ENCODE data around the gene GRID1. TPM values are rescaled to one million over a fixed set of nuclear protein-coding genes. Genes with fewer than 3 reads are reported as not detected.

Gene GRID1
- total RNA-seq, 2 donors from 2014 or later: not detected

GRCh38 chr10:86327954-86328725 lies 38.5 kb downstream of the GRID1 start:
- peaks cover 14 to 22% of the 10 kb centered on the region in 2 donors for H3K27me3 Mint-ChIP-seq

GRCh38 chr10:86325158-86325557 lies 41.4 kb downstream of the GRID1 start:
- no peak overlapping the region for H3K27ac Mint-ChIP-seq
- ATAC-seq (peak in 1 of 2 donors; percentile 40), DNase-seq (ENCODE audit: low spot score) (no peak)
- peaks cover 17 to 31% of the 10 kb centered on the region in 2 donors for H3K27me3 Mint-ChIP-seq
- H3K4me1 Mint-ChIP-seq (ENCODE audit: low read depth in 2 of 2): no peaks in the 10 kb centered on the region
- no peak overlapping the region for H3K4me3 Mint-ChIP-seq
- no peaks in the 10 kb centered on the region for H3K36me3 Mint-ChIP-seq
- no peaks in the 10 kb centered on the region for H3K9me3 Mint-ChIP-seq

More at GRCh38 chr10:86327954-86328725, 38.5 kb downstream of the GRID1 start:
- no peak overlapping the region for H3K4me3 Mint-ChIP-seq
- ATAC-seq (no peak), DNase-seq (ENCODE audit: low spot score) (no peak)
- no peak overlapping the region for H3K27ac Mint-ChIP-seq
- no peaks in the 10 kb centered on the region for H3K36me3 Mint-ChIP-seq
- no peaks in the 10 kb centered on the region for H3K9me3 Mint-ChIP-seq
- H3K4me1 Mint-ChIP-seq (ENCODE audit: low read depth in 2 of 2): no peaks in the 10 kb centered on the region

- no peaks in the 10 kb centered on the region for H3K9me3 Mint-ChIP-seq
- DNase-seq (ENCODE audit: low spot score) (no peak), ATAC-seq (no peak)
- no peak overlapping the region for H3K4me3 Mint-ChIP-seq
- no peaks in the 10 kb centered on the region for H3K36me3 Mint-ChIP-seq
- peaks cover 17 to 33% of the 10 kb centered on the region in 2 donors for H3K27me3 Mint-ChIP-seq
- no peak overlapping the region for H3K27ac Mint-ChIP-seq
- H3K4me1 Mint-ChIP-seq (ENCODE audit: low read depth in 2 of 2): no peaks in the 10 kb centered on the region
These were observed 45.0 kb downstream of the GRID1 start for GRCh38 chr10:86321568-86321967.

- Mint-ChIP-seq H3K27ac (no peak overlapping the region), H3K4me3 (no peak overlapping the region), H3K9me3 (no peaks in the 10 kb centered on the region), H3K27me3 (peaks cover 19 to 35% of the 10 kb centered on the region in 2 donors), H3K4me1 (ENCODE audit: low read depth in 2 of 2) (no peaks in the 10 kb centered on the region), H3K36me3 (no peaks in the 10 kb centered on the region)
- ATAC-seq (no peak), DNase-seq (ENCODE audit: low spot score) (no peak)
These were observed 46.9 kb downstream of the GRID1 start for GRCh38 chr10:86319676-86320075.

GRCh38 chr10:86317949-86318725 lies 48.5 kb downstream of the GRID1 start:
- H3K4me1 Mint-ChIP-seq (ENCODE audit: low read depth in 2 of 2): no peaks in the 10 kb centered on the region
- H3K36me3 Mint-ChIP-seq: no peaks in the 10 kb centered on the region
- ATAC-seq (no peak), DNase-seq (ENCODE audit: low spot score) (no peak)
- H3K9me3 Mint-ChIP-seq: no peaks in the 10 kb centered on the region
- H3K27me3 Mint-ChIP-seq: peaks cover 14 to 35% of the 10 kb centered on the region in 2 donors
- H3K27ac Mint-ChIP-seq: no peak overlapping the region
- no peak overlapping the region for H3K4me3 Mint-ChIP-seq

GRCh38 chr10:86316990-86317389 lies 49.6 kb downstream of the GRID1 start:
- Mint-ChIP-seq H3K4me1 (ENCODE audit: low read depth in 2 of 2) (no peaks in the 10 kb centered on the region), H3K4me3 (no peak overlapping the region), H3K36me3 (no peaks in the 10 kb centered on the region), H3K27ac (no peak overlapping the region), H3K27me3 (peaks cover 13 to 31% of the 10 kb centered on the region in 2 donors), H3K9me3 (no peaks in the 10 kb centered on the region)
- ATAC-seq (no peak), DNase-seq (ENCODE audit: low spot score) (no peak)

- no peaks in the 10 kb centered on the region for H3K36me3 Mint-ChIP-seq
- H3K9me3 Mint-ChIP-seq: no peaks in the 10 kb centered on the region
- peaks cover 9 to 25% of the 10 kb centered on the region in 2 donors for H3K27me3 Mint-ChIP-seq
- no peak overlapping the region for H3K27ac Mint-ChIP-seq
- DNase-seq (ENCODE audit: low spot score): no peak
- no peak overlapping the region for H3K4me3 Mint-ChIP-seq
- H3K4me1 Mint-ChIP-seq (ENCODE audit: low read depth in 2 of 2): no peaks in the 10 kb centered on the region
- no peak for ATAC-seq
These were observed 50.2 kb downstream of the GRID1 start for GRCh38 chr10:86316274-86316835.

GRCh38 chr10:86315549-86315942 lies 51.0 kb downstream of the GRID1 start:
- H3K36me3 Mint-ChIP-seq: no peaks in the 10 kb centered on the region
- DNase-seq (ENCODE audit: low spot score): no peak
- H3K27me3 Mint-ChIP-seq: peaks cover 9 to 21% of the 10 kb centered on the region in 2 donors
- no peak overlapping the region for H3K27ac Mint-ChIP-seq
- peak in 1 of 2 donors; percentile 3 for ATAC-seq
- H3K4me1 Mint-ChIP-seq (ENCODE audit: low read depth in 2 of 2): no peaks in the 10 kb centered on the region
- no peak overlapping the region for H3K4me3 Mint-ChIP-seq
- H3K9me3 Mint-ChIP-seq: no peaks in the 10 kb centered on the region

GRCh38 chr10:86314616-86315548 lies 51.7 kb downstream of the GRID1 start:
- H3K27ac Mint-ChIP-seq: no peak overlapping the region
- no peak overlapping the region for H3K4me3 Mint-ChIP-seq
- ATAC-seq: peak in 1 of 2 donors; percentile 2
- H3K27me3 Mint-ChIP-seq: peaks cover 5 to 15% of the 10 kb centered on the region in 2 donors
- H3K4me1 Mint-ChIP-seq (ENCODE audit: low read depth in 2 of 2): no peaks in the 10 kb centered on the region
- no peak for DNase-seq (ENCODE audit: low spot score)
- no peaks in the 10 kb centered on the region for H3K9me3 Mint-ChIP-seq
- no peaks in the 10 kb centered on the region for H3K36me3 Mint-ChIP-seq

GRCh38 chr10:86313621-86314041 lies 53.0 kb downstream of the GRID1 start:
- Mint-ChIP-seq H3K36me3 (no peaks in the 10 kb centered on the region), H3K4me1 (ENCODE audit: low read depth in 2 of 2) (no peaks in the 10 kb centered on the region), H3K9me3 (no peaks in the 10 kb centered on the region), H3K4me3 (no peak overlapping the region), H3K27ac (no peak overlapping the region), H3K27me3 (peaks cover 5 to 14% of the 10 kb centered on the region in 2 donors)
- no peak for ATAC-seq
- DNase-seq (ENCODE audit: low spot score): no peak

- no peaks in the 10 kb centered on the region for H3K9me3 Mint-ChIP-seq
- no peak for ATAC-seq
- H3K4me3 Mint-ChIP-seq: no peak overlapping the region
- DNase-seq (ENCODE audit: low spot score): no peak
- no peaks in the 10 kb centered on the region for H3K36me3 Mint-ChIP-seq
- no peaks in the 10 kb centered on the region for H3K4me1 Mint-ChIP-seq (ENCODE audit: low read depth in 2 of 2)
- no peak overlapping the region for H3K27ac Mint-ChIP-seq
- H3K27me3 Mint-ChIP-seq: peaks cover 11 to 14% of the 10 kb centered on the region in 2 donors
These were observed 53.8 kb downstream of the GRID1 start for GRCh38 chr10:86312701-86313270.

GRCh38 chr10:86311906-86312305 lies 54.7 kb downstream of the GRID1 start:
- no peaks in the 10 kb centered on the region for H3K36me3 Mint-ChIP-seq
- DNase-seq (ENCODE audit: low spot score): no peak
- no peaks in the 10 kb centered on the region for H3K9me3 Mint-ChIP-seq
- H3K27ac Mint-ChIP-seq: no peak overlapping the region
- H3K27me3 Mint-ChIP-seq: peaks cover 11 to 14% of the 10 kb centered on the region in 2 donors
- no peaks in the 10 kb centered on the region for H3K4me1 Mint-ChIP-seq (ENCODE audit: low read depth in 2 of 2)
- ATAC-seq: no peak
- H3K4me3 Mint-ChIP-seq: no peak overlapping the region

- Mint-ChIP-seq H3K4me3 (no peak overlapping the region), H3K27me3 (peaks cover 11 to 14% of the 10 kb centered on the region in 2 donors)
These were observed 55.4 kb downstream of the GRID1 start for GRCh38 chr10:86311190-86311589.

More at GRCh38 chr10:86311190-86311589, 55.4 kb downstream of the GRID1 start:
- no peaks in the 10 kb centered on the region for H3K9me3 Mint-ChIP-seq
- DNase-seq (ENCODE audit: low spot score) (no peak), ATAC-seq (no peak)
- no peaks in the 10 kb centered on the region for H3K36me3 Mint-ChIP-seq
- H3K4me1 Mint-ChIP-seq (ENCODE audit: low read depth in 2 of 2): no peaks in the 10 kb centered on the region
- no peak overlapping the region for H3K27ac Mint-ChIP-seq
